HG02885 (cell line): ENCODE results near the gene H2BW1.
"Not testable (repeated sequence)": the region's sequence is repeated elsewhere in the genome, so short reads cannot be mapped to it uniquely, and the experiment has no call there.

Source experiments
- ATAC-seq: cut with Tn5 transposase; IDR thresholded peaks from one replicate; pipeline ENCODE4 v1.9.1; 2021; ENCODE audit warnings: mild to moderate bottlenecking; ENCODE audit not compliant: unreplicated experiment, poor library complexity

The H2BW1 gene

GRCh38 chrX:104013606-104014005 lies at the start of gene H2BW1:
H2BW1 (minus strand) TSS chrX:104013708; CDS start chrX:104013576, 132 bp downstream.
- no peak for ATAC-seq

GRCh38 chrX:104062636-104063035 lies 49.1 kb upstream of the H2BW1 start:
- not testable (repeated sequence) for ATAC-seq

GRCh38 chrX:104054956-104055355 lies 41.4 kb upstream of the H2BW1 start:
- ATAC-seq: not testable (repeated sequence)

GRCh38 chrX:104047171-104047570 lies 33.7 kb upstream of the H2BW1 start:
- ATAC-seq: no peak

- ATAC-seq: no peak
These were observed 32.1 kb upstream of the H2BW1 start for GRCh38 chrX:104045642-104046041.

GRCh38 chrX:104041003-104041402 lies 27.5 kb upstream of the H2BW1 start:
- no peak for ATAC-seq

GRCh38 chrX:104039689-104040505 lies 26.4 kb upstream of the H2BW1 start, which contains the start of gene H2BW2:
H2BW2 (plus strand) TSS chrX:104039956; CDS start chrX:104039995, 39 bp downstream.
- ATAC-seq: no peak

- ATAC-seq: no peak
These were observed 4.6 kb upstream of the H2BW1 start for GRCh38 chrX:104018126-104018525.

- ATAC-seq: not testable (repeated sequence)
These were observed 2.1 kb upstream of the H2BW1 start for GRCh38 chrX:104015576-104015975.

- no peak for ATAC-seq
These were observed 350 bp downstream of the H2BW1 start for GRCh38 chrX:104013158-104013557.

GRCh38 chrX:104008831-104009230 lies 4.7 kb downstream of the H2BW1 start:
- no peak for ATAC-seq

- peak; percentile 76 for ATAC-seq
These were observed 14.3 kb downstream of the H2BW1 start for GRCh38 chrX:103999234-103999633.

GRCh38 chrX:103983508-103983907 lies 30.0 kb downstream of the H2BW1 start:
- ATAC-seq: not testable (repeated sequence)

- peak; percentile 62 for ATAC-seq
These were observed 50.9 kb downstream of the H2BW1 start, which contains the start of gene TMSB15B for GRCh38 chrX:103962411-103963278. TMSB15B (plus strand) TSS chrX:103962627.
